ENCODE measurements around the gene CLPX.

The CLPX gene

DNA sequence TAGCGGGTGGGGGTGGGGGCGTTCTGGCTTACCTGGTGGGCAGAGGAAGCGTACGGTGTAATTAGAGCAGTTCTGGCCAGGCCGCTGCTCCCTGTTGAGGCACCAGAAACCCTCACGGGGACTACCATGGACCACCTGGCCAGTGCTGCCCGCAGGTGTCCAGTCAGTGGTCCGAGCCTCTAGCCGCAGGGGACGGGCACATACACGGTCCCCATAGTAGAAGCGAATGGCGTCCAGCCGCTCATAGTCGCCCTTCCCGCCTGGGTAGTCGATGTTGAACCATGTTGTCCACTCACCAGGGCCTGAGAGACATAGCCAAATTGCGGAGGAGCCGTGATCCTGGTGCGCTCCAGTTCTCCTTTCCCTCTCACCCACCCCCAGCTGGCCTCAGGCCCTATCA lies 21.6 kb upstream of the CLPX start:
- Histone ChIP-seq H3K79me1 (replicated peaks; ENCODE audit: low read length, poor library complexity, severe bottlenecking) (no peaks in the 10 kb centered on the region), H3K14ac (ENCODE audit: low read length in 2 of 2) (no peak overlapping the region), H3K4me2 (ENCODE audit: low read length, poor library complexity, severe bottlenecking) (no peak overlapping the region), H3K18ac (ENCODE audit: low read depth in 1 of 2, low read length in 2 of 2) (no peak overlapping the region), H3K4ac (ENCODE audit: low read depth in 1 of 2, low read length in 2 of 2) (no peak overlapping the region), H3K9me3 (ENCODE audit: control insufficient read depth, low read length) (no peaks in the 10 kb centered on the region), H3K27ac (ENCODE audit: low read length, poor library complexity, severe bottlenecking) (no peak overlapping the region), H3K9ac (ENCODE audit: low read length) (no peak overlapping the region), H3K4me3 (ENCODE audit: insufficient read depth in 1 of 2, low read depth in 1 of 2, low read length in 2 of 2) (no peak overlapping the region), H4K8ac (ENCODE audit: low read length) (no peak overlapping the region), H3K36me3 (ENCODE audit: control insufficient read depth in 1 of 2, insufficient read depth in 2 of 2, low read depth in 1 of 2, low read length in 2 of 2) (no peaks in the 10 kb centered on the region), H3K4me1 (ENCODE audit: control insufficient read depth, insufficient read depth, low read depth, low read length) (peaks cover 21% of the 10 kb centered on the region), H2BK15ac (ENCODE audit: low read depth, poor library complexity, severe bottlenecking) (no peak overlapping the region), H2BK5ac (ENCODE audit: low read depth, low read length, poor library complexity, severe bottlenecking) (no peak overlapping the region), H2BK120ac (ENCODE audit: low read depth, low read length) (no peak overlapping the region), H3K23ac (ENCODE audit: low read length in 2 of 2) (no peak overlapping the region), H2AFZ (ENCODE audit: low read depth, low read length) (no peak overlapping the region), H4K91ac (ENCODE audit: low read length) (no peak overlapping the region), H2AK5ac (ENCODE audit: low read length, severe bottlenecking) (no peak overlapping the region), H2BK12ac (ENCODE audit: low read length in 2 of 2) (no peak overlapping the region), H3K27me3 (ENCODE audit: control insufficient read depth in 1 of 2, insufficient read depth in 1 of 2, low read length in 2 of 2) (peaks cover 0 to 12% of the 10 kb centered on the region in 2 experiments)
- 94% methylated on average over 20 of the region's 20 CpGs for WGBS
- no peak for DNase-seq

DNA sequence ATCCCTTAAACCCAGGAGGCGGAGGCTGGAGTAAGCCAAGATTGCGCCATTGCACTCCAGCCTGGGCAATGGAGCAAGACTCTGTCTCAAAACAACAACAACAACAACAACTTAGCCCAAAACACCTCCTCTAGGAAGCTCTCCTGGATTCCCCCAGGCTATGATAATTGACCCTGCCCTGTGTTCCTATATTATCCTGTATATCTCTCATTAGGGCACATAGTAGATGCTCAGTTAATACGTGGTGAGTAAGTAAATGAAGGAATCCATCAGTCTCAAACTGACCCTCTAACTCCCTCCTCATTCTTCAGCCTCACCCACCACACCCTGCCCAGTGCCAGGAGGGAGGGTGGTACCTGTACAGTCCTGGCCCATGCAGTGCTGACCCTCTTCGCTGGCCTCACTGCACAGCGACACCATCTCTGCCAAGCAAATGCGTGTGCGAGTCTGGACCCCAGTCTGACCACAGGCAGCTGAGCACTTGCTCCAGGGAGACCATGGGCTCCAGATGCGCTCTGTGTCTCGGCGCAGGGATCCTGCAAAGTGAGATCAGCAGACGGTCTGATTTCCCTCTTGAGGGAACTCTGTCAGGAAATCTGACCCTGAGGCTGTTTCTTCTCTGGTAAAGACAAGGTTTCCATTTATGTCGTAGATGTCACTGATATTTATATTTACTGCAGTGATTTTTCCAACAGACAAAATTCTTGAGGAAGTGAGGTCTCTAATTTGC lies 20.0 kb upstream of the CLPX start:
- H2BK5ac ChIP-seq (ENCODE audit: low read depth, low read length, poor library complexity, severe bottlenecking), result no peak overlapping the region
- no peak overlapping the region for H4K8ac ChIP-seq (ENCODE audit: low read length)
- no peak overlapping the region for H2BK120ac ChIP-seq (ENCODE audit: low read depth, low read length)
- no peak overlapping the region for H2BK15ac ChIP-seq (ENCODE audit: low read depth, poor library complexity, severe bottlenecking)
- H3K4me2 ChIP-seq (ENCODE audit: low read length, poor library complexity, severe bottlenecking), result no peak overlapping the region
- H2BK12ac ChIP-seq (ENCODE audit: low read length in 2 of 2), result no peak overlapping the region
- H3K27me3 ChIP-seq (ENCODE audit: control insufficient read depth in 1 of 2, insufficient read depth in 1 of 2, low read length in 2 of 2), result peaks cover 0 to 12% of the 10 kb centered on the region in 2 experiments
- no peak overlapping the region for H3K4ac ChIP-seq (ENCODE audit: low read depth in 1 of 2, low read length in 2 of 2)
- no peak overlapping the region for H2AK5ac ChIP-seq (ENCODE audit: low read length, severe bottlenecking)
- no peak overlapping the region for H3K4me3 ChIP-seq (ENCODE audit: insufficient read depth in 1 of 2, low read depth in 1 of 2, low read length in 2 of 2)
- H3K27ac ChIP-seq (ENCODE audit: low read length, poor library complexity, severe bottlenecking), result no peak overlapping the region
- no peak overlapping the region for H2AFZ ChIP-seq (ENCODE audit: low read depth, low read length)
- peak overlapping the region; percentile 75 for H4K91ac ChIP-seq (ENCODE audit: low read length)
- DNase-seq, result no peak
- no peaks in the 10 kb centered on the region for H3K9me3 ChIP-seq (ENCODE audit: control insufficient read depth, low read length)
- no peaks in the 10 kb centered on the region for H3K79me1 ChIP-seq (replicated peaks; ENCODE audit: low read length, poor library complexity, severe bottlenecking)
- no peaks in the 10 kb centered on the region for H3K36me3 ChIP-seq (ENCODE audit: control insufficient read depth in 1 of 2, insufficient read depth in 2 of 2, low read depth in 1 of 2, low read length in 2 of 2)
- no peak overlapping the region for H3K18ac ChIP-seq (ENCODE audit: low read depth in 1 of 2, low read length in 2 of 2)
- WGBS, result 81% methylated on average over 11 of the region's 12 CpGs
- H3K4me1 ChIP-seq (ENCODE audit: control insufficient read depth, insufficient read depth, low read depth, low read length), result peaks cover 5% of the 10 kb centered on the region
- H3K14ac ChIP-seq (ENCODE audit: low read length in 2 of 2), result peak overlapping the region in 1 of 2 experiments; percentile 9
- H3K9ac ChIP-seq (ENCODE audit: low read length), result no peak overlapping the region
- H3K23ac ChIP-seq (ENCODE audit: low read length in 2 of 2), result no peak overlapping the region

DNA sequence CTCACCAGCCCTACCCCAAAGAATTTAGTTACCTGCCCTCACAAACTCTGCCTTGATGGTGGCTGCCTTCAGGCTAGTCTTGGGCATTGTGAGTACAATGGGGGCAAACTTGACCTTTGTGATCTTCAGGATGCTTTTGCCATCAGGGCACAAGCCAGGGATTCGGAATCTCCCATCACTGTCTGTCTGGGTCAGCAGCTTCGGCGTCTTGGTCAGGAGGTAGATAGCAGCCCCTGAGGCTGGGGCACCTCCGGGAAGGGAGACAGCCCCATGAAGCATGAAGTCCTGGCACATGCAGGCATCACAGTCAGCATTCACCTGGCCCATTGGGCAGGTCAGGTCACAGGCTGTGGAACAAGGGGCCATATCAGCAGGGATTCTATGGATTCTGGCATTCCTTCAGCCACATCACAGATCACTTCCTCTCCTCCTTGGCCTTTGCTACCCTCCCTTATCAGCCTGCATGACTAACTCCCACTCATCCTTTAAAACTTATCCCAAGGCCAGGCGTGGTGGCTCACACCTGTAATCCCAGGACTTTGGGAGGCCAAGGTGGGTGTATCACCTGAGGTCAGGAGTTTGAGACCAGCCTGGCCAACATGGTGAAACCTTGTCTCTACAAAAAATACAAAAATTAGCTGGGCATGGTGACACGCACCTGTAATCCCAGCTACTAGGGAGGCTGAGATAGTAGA lies 19.2 kb upstream of the CLPX start:
- 91% methylated on average over 6 of the region's 6 CpGs for WGBS
- Histone ChIP-seq H4K91ac (ENCODE audit: low read length) (no peak overlapping the region), H2AFZ (ENCODE audit: low read depth, low read length) (no peak overlapping the region), H3K79me1 (replicated peaks; ENCODE audit: low read length, poor library complexity, severe bottlenecking) (no peaks in the 10 kb centered on the region), H2BK15ac (ENCODE audit: low read depth, poor library complexity, severe bottlenecking) (no peak overlapping the region), H3K27me3 (ENCODE audit: control insufficient read depth in 1 of 2, insufficient read depth in 1 of 2, low read length in 2 of 2) (peaks cover 0 to 15% of the 10 kb centered on the region in 2 experiments), H2BK5ac (ENCODE audit: low read depth, low read length, poor library complexity, severe bottlenecking) (no peak overlapping the region), H3K9me3 (ENCODE audit: control insufficient read depth, low read length) (no peaks in the 10 kb centered on the region), H2BK12ac (ENCODE audit: low read length in 2 of 2) (no peak overlapping the region), H3K4ac (ENCODE audit: low read depth in 1 of 2, low read length in 2 of 2) (no peak overlapping the region), H2AK5ac (ENCODE audit: low read length, severe bottlenecking) (no peak overlapping the region), H4K8ac (ENCODE audit: low read length) (no peak overlapping the region), H3K36me3 (ENCODE audit: control insufficient read depth in 1 of 2, insufficient read depth in 2 of 2, low read depth in 1 of 2, low read length in 2 of 2) (no peaks in the 10 kb centered on the region), H3K4me1 (ENCODE audit: control insufficient read depth, insufficient read depth, low read depth, low read length) (no peaks in the 10 kb centered on the region), H2BK120ac (ENCODE audit: low read depth, low read length) (no peak overlapping the region), H3K27ac (ENCODE audit: low read length, poor library complexity, severe bottlenecking) (no peak overlapping the region), H3K14ac (ENCODE audit: low read length in 2 of 2) (no peak overlapping the region), H3K4me3 (ENCODE audit: insufficient read depth in 1 of 2, low read depth in 1 of 2, low read length in 2 of 2) (no peak overlapping the region), H3K4me2 (ENCODE audit: low read length, poor library complexity, severe bottlenecking) (no peak overlapping the region), H3K23ac (ENCODE audit: low read length in 2 of 2) (no peak overlapping the region), H3K18ac (ENCODE audit: low read depth in 1 of 2, low read length in 2 of 2) (no peak overlapping the region), H3K9ac (ENCODE audit: low read length) (no peak overlapping the region)
- no peak for DNase-seq

DNA sequence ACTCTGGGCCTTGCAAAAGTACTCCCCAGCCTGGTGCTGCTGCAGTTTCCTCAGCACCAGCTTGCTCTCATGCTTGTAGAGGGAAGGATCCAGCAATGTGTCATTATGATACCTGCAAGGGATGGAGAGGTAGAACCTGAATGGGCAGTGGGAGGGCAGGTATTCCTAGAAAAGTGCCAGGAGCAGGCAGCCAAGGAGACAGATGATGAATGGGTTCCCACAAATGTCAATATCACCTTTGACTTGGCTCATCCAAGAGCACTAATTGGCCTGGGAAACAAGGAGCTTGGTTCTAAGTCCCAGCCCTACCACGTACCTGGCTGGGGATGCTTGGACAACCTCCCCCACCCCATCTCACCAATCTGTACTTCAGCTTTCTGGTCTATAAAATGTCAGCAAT lies 16.8 kb upstream of the CLPX start:
- Histone ChIP-seq H3K23ac (ENCODE audit: low read length in 2 of 2) (no peak overlapping the region), H3K27ac (ENCODE audit: low read length, poor library complexity, severe bottlenecking) (no peak overlapping the region), H3K9me3 (ENCODE audit: control insufficient read depth, low read length) (no peaks in the 10 kb centered on the region), H2BK12ac (ENCODE audit: low read length in 2 of 2) (no peak overlapping the region), H2BK5ac (ENCODE audit: low read depth, low read length, poor library complexity, severe bottlenecking) (no peak overlapping the region), H3K9ac (ENCODE audit: low read length) (no peak overlapping the region), H2BK15ac (ENCODE audit: low read depth, poor library complexity, severe bottlenecking) (no peak overlapping the region), H2AK5ac (ENCODE audit: low read length, severe bottlenecking) (no peak overlapping the region), H4K91ac (ENCODE audit: low read length) (peak overlapping the region; percentile 3), H3K4ac (ENCODE audit: low read depth in 1 of 2, low read length in 2 of 2) (no peak overlapping the region), H2BK120ac (ENCODE audit: low read depth, low read length) (no peak overlapping the region), H3K4me2 (ENCODE audit: low read length, poor library complexity, severe bottlenecking) (no peak overlapping the region), H2AFZ (ENCODE audit: low read depth, low read length) (no peak overlapping the region), H3K36me3 (ENCODE audit: control insufficient read depth in 1 of 2, insufficient read depth in 2 of 2, low read depth in 1 of 2, low read length in 2 of 2) (no peaks in the 10 kb centered on the region), H3K79me1 (replicated peaks; ENCODE audit: low read length, poor library complexity, severe bottlenecking) (no peaks in the 10 kb centered on the region), H4K8ac (ENCODE audit: low read length) (no peak overlapping the region), H3K27me3 (ENCODE audit: control insufficient read depth in 1 of 2, insufficient read depth in 1 of 2, low read length in 2 of 2) (peaks cover 0 to 16% of the 10 kb centered on the region in 2 experiments), H3K14ac (ENCODE audit: low read length in 2 of 2) (no peak overlapping the region), H3K18ac (ENCODE audit: low read depth in 1 of 2, low read length in 2 of 2) (no peak overlapping the region), H3K4me1 (ENCODE audit: control insufficient read depth, insufficient read depth, low read depth, low read length) (no peaks in the 10 kb centered on the region), H3K4me3 (ENCODE audit: insufficient read depth in 1 of 2, low read depth in 1 of 2, low read length in 2 of 2) (no peak overlapping the region)
- 100% methylated on average over 1 of the region's 1 CpG for WGBS
- DNase-seq, result no peak

All from mesenchymal stem cell (in vitro differentiated cells and primary cell).